KMS-11 (cell line): Measurements from ENCODE around the gene ACAN.

ENCODE experiments used
- H2AFZ ChIP-seq: fragments of 200-600 bp; sonication (generic); 2 replicates; pipeline ENCODE4 v1.6.1; 2016; ENCODE audit warnings: antibody characterized with exemption, mixed run types, low read depth
- H3K27ac ChIP-seq: fragments of 200-600 bp; sonication (generic); 2 replicates; pipeline ENCODE4 v1.6.1; 2016; ENCODE audit warnings: mild to moderate bottlenecking, mixed run types
- H3K27me3 ChIP-seq: fragments of 200-600 bp; sonication (generic); 2 replicates; pipeline ENCODE4 v1.6.1; 2017; ENCODE audit warnings: mild to moderate bottlenecking, low read depth, mixed run types, moderate library complexity; ENCODE audit not compliant: insufficient read depth
- H3K36me3 ChIP-seq: fragments of 200-600 bp; sonication (generic); 2 replicates; pipeline ENCODE4 v1.6.1; 2017; ENCODE audit warnings: mild to moderate bottlenecking, mixed run types; ENCODE audit not compliant: insufficient read depth
- H3K4me1 ChIP-seq: fragments of 200-600 bp; sonication (generic); 2 replicates; pipeline ENCODE4 v1.6.1; 2016; ENCODE audit warnings: mild to moderate bottlenecking, low read depth, mixed run types; ENCODE audit not compliant: poor library complexity, severe bottlenecking
- H3K4me2 ChIP-seq: fragments of 200-600 bp; sonication (generic); 2 replicates; pipeline ENCODE4 v1.7.0; 2016; ENCODE audit warnings: mild to moderate bottlenecking, mixed run types
- H3K4me3 ChIP-seq: fragments of 200-600 bp; sonication (generic); IDR thresholded peaks from 2 replicates; pipeline ENCODE4 v1.6.1; 2017; ENCODE audit warnings: low read depth, low read length, mixed read lengths; ENCODE audit not compliant: insufficient read depth
- H3K79me2 ChIP-seq: fragments of 200-600 bp; sonication (generic); 2 replicates; pipeline ENCODE4 v1.6.1; 2016; ENCODE audit warnings: low read depth, mixed run types; ENCODE audit not compliant: insufficient read depth
- H3K9ac ChIP-seq: fragments of 200-600 bp; sonication (generic); 2 replicates; pipeline ENCODE4 v1.6.1; 2016; ENCODE audit warnings: mild to moderate bottlenecking, mixed run types
- H4K20me1 ChIP-seq: fragments of 200-600 bp; sonication (generic); 2 replicates; pipeline ENCODE4 v1.6.1; 2016; ENCODE audit warnings: mild to moderate bottlenecking, mixed run types; ENCODE audit not compliant: insufficient read depth
- TF ChIP-seq, protein P1 (sequence below): fragments of 200-600 bp; sonication (generic); conservative IDR thresholded peaks from 2 replicates; pipeline ENCODE4 v1.6.1; 2017; ENCODE audit warnings: low read depth, mild to moderate bottlenecking, antibody characterized with exemption, low read length, moderate library complexity, mixed read lengths

ACAN gene

DNA sequence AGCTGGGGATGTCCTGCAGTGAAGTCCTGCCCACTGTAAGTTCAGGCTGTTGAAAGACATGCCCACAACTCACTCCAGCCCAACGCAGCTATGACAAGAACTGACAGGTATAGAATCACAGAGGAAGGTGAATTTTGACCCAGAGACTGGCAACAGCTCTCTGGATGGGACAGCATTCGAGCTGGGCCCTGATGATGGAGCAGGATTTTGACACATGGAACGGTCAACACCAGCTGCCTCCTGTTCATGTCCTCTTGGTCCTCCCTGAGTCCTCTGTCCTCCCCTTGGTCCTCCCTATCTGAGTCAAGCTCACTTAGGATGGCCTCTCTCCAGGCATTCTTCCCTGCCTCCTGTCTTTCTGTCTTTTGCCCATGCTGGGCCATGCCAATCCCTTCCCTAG lies 15.2 kb upstream of the ACAN start:
- H3K4me2 ChIP-seq, result no peak overlapping the region
- H3K27ac ChIP-seq, result no peak overlapping the region
- H3K4me3 ChIP-seq, result no peak overlapping the region
- H3K36me3 ChIP-seq, result no peaks in the 10 kb centered on the region
- H3K4me1 ChIP-seq, result no peaks in the 10 kb centered on the region
- TF ChIP-seq, protein P1, sequence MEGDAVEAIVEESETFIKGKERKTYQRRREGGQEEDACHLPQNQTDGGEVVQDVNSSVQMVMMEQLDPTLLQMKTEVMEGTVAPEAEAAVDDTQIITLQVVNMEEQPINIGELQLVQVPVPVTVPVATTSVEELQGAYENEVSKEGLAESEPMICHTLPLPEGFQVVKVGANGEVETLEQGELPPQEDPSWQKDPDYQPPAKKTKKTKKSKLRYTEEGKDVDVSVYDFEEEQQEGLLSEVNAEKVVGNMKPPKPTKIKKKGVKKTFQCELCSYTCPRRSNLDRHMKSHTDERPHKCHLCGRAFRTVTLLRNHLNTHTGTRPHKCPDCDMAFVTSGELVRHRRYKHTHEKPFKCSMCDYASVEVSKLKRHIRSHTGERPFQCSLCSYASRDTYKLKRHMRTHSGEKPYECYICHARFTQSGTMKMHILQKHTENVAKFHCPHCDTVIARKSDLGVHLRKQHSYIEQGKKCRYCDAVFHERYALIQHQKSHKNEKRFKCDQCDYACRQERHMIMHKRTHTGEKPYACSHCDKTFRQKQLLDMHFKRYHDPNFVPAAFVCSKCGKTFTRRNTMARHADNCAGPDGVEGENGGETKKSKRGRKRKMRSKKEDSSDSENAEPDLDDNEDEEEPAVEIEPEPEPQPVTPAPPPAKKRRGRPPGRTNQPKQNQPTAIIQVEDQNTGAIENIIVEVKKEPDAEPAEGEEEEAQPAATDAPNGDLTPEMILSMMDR, result no peak
- H3K9ac ChIP-seq, result no peak overlapping the region
- H3K27me3 ChIP-seq, result no peaks in the 10 kb centered on the region
- no peaks in the 10 kb centered on the region for H4K20me1 ChIP-seq
- H2AFZ ChIP-seq, result no peak overlapping the region
- no peaks in the 10 kb centered on the region for H3K79me2 ChIP-seq

- no peak overlapping the region for H2AFZ ChIP-seq
- H4K20me1 ChIP-seq, result no peaks in the 10 kb centered on the region
- H3K79me2 ChIP-seq, result no peaks in the 10 kb centered on the region
- TF ChIP-seq, protein P1, result no peak
- H3K27me3 ChIP-seq, result no peaks in the 10 kb centered on the region
- H3K9ac ChIP-seq, result no peak overlapping the region
- H3K4me1 ChIP-seq, result no peaks in the 10 kb centered on the region
- no peak overlapping the region for H3K4me2 ChIP-seq
- no peak overlapping the region for H3K4me3 ChIP-seq
- no peak overlapping the region for H3K27ac ChIP-seq
- no peaks in the 10 kb centered on the region for H3K36me3 ChIP-seq
Observed at GRCh38 chr15:88788816-88789215, 14.4 kb upstream of the ACAN start.

DNA sequence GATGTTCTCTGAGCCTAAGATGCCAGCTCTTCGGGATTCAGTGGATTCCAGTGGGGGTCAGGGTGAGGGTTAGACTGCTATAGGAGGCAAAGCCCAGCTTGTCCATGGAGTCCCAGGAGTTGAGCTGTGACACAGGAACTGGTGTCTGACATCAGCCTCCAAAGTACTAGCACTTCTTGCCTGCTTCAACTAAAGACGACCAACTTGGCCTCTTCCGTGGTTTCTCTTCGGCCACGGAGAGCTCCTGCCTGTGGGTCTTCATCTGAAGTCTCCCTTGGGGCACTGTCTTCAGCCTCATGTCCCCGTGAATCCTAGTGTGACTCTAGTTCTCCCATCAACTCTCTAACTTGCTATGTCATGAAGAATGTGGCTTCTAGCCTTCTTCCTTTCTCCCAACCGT lies 12.8 kb upstream of the ACAN start:
- no peaks in the 10 kb centered on the region for H4K20me1 ChIP-seq
- no peaks in the 10 kb centered on the region for H3K4me1 ChIP-seq
- H3K79me2 ChIP-seq, result no peaks in the 10 kb centered on the region
- no peaks in the 10 kb centered on the region for H3K27me3 ChIP-seq
- no peak overlapping the region for H3K27ac ChIP-seq
- no peak overlapping the region for H2AFZ ChIP-seq
- TF ChIP-seq, protein P1, result no peak
- H3K4me2 ChIP-seq, result no peak overlapping the region
- H3K4me3 ChIP-seq, result no peak overlapping the region
- no peak overlapping the region for H3K9ac ChIP-seq
- H3K36me3 ChIP-seq, result no peaks in the 10 kb centered on the region

DNA sequence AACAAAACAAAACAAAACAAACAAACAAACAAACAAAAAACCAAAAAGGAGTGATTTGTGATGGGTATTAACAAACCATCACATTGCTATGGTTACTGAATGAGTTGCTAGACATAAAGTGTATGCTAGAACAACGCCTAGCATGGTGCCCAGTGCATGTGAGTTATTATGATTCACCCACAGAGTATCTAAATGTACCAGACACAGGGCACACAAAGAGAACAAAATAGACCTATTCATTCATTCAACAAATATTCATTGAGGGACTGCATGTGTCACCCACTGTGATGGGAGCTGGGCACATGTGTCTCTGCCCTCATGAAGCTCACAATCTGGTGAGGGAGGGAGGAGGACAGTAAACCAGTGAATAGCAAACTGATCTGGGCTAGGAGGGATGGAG lies 11.6 kb upstream of the ACAN start:
- Histone ChIP-seq H3K4me2 (no peak overlapping the region), H3K27ac (no peak overlapping the region), H3K4me3 (no peak overlapping the region), H3K79me2 (no peaks in the 10 kb centered on the region), H3K4me1 (no peaks in the 10 kb centered on the region), H3K27me3 (no peaks in the 10 kb centered on the region), H4K20me1 (no peaks in the 10 kb centered on the region), H2AFZ (no peak overlapping the region), H3K36me3 (no peaks in the 10 kb centered on the region), H3K9ac (no peak overlapping the region)
- TF ChIP-seq, protein P1, result no peak
